Dermis blood vessel endothelial cell (primary cell): ENCODE data around the gene NAALADL2. TPM values are rescaled to one million over a fixed set of nuclear protein-coding genes. Genes with fewer than 3 reads are reported as not detected.
A peak's percentile ranks its signal among the peaks of the same experiment; 100 is the strongest.

Source experiments
- DNase-seq: peaks from one replicate; pipeline ENCODE4 v3.0.0; 2010
- total RNA-seq: library from RNA; depleted of rRNA; stranded (reverse); fragments of >200 nt; gene quantifications from 2 replicates; pipeline ENCODE4 v1.2.3, GENCODE V29; 2014

Gene NAALADL2
- total RNA-seq, 1 donor from 2014 or later: 1.4 TPM

- DNase-seq: no peak
These were observed 355.1 kb downstream of the NAALADL2 start for GRCh38 chr3:175214216-175214615.

- DNase-seq: no peak
These were observed 356.7 kb downstream of the NAALADL2 start for GRCh38 chr3:175215833-175216232.

- DNase-seq: peak; percentile 78
These were observed 363.2 kb downstream of the NAALADL2 start for GRCh38 chr3:175222356-175222755.

GRCh38 chr3:175224051-175224450 is 364.9 kb downstream of the NAALADL2 start:
- DNase-seq: peak; percentile 41

GRCh38 chr3:175226444-175226843 is 367.3 kb downstream of the NAALADL2 start:
- DNase-seq: no peak

- DNase-seq: no peak
These were observed 368.0 kb downstream of the NAALADL2 start for GRCh38 chr3:175227126-175227525.

- DNase-seq: no peak
These were observed 375.1 kb downstream of the NAALADL2 start for GRCh38 chr3:175233957-175234940.

GRCh38 chr3:175238801-175239200 is 379.7 kb downstream of the NAALADL2 start:
- no peak for DNase-seq

GRCh38 chr3:175240921-175241320 is 381.8 kb downstream of the NAALADL2 start:
- no peak for DNase-seq

GRCh38 chr3:175242243-175242642 is 383.1 kb downstream of the NAALADL2 start:
- no peak for DNase-seq

GRCh38 chr3:175246234-175246633 is 387.1 kb downstream of the NAALADL2 start:
- DNase-seq: no peak

- no peak for DNase-seq
These were observed 387.6 kb downstream of the NAALADL2 start for GRCh38 chr3:175246766-175247165.

GRCh38 chr3:175247629-175248028 is 388.5 kb downstream of the NAALADL2 start:
- DNase-seq: no peak

- DNase-seq: no peak
These were observed 389.7 kb downstream of the NAALADL2 start for GRCh38 chr3:175248832-175249231.

- no peak for DNase-seq
These were observed 396.6 kb downstream of the NAALADL2 start for GRCh38 chr3:175255698-175256097.

- DNase-seq: no peak
These were observed 398.0 kb downstream of the NAALADL2 start for GRCh38 chr3:175257123-175257522.

- DNase-seq: no peak
These were observed 399.6 kb downstream of the NAALADL2 start for GRCh38 chr3:175258763-175259162.

- DNase-seq: no peak
These were observed 401.1 kb downstream of the NAALADL2 start for GRCh38 chr3:175260145-175260794.

GRCh38 chr3:175266478-175266877 is 407.3 kb downstream of the NAALADL2 start:
- DNase-seq: no peak

GRCh38 chr3:175267121-175267531 is 408.0 kb downstream of the NAALADL2 start:
- DNase-seq: no peak

GRCh38 chr3:175267561-175267960 is 408.4 kb downstream of the NAALADL2 start:
- no peak for DNase-seq

- no peak for DNase-seq
These were observed 410.3 kb downstream of the NAALADL2 start for GRCh38 chr3:175269394-175269793.

- DNase-seq: no peak
These were observed 411.2 kb downstream of the NAALADL2 start for GRCh38 chr3:175270198-175270837.
